HepG2 (cell line): ENCODE data around the gene FOXK2. TPM values are rescaled to one million over a fixed set of nuclear protein-coding genes. Genes with fewer than 3 reads are reported as not detected.
A peak's percentile ranks its signal among the peaks of the same experiment; 100 is the strongest.

Source experiments
- KDM4B ChIP-seq: sonication (generic); formaldehyde crosslinking; IDR thresholded peaks from 2 replicates; pipeline ENCODE4 v1.4.0; 2020; ENCODE audit warnings: missing genetic modification reagents
- KMT2A ChIP-seq: sonication (generic); formaldehyde crosslinking; IDR thresholded peaks from 2 replicates; pipeline ENCODE4 v1.4.0; 2020; ENCODE audit warnings: missing genetic modification reagents
- MBNL3 ChIP-seq: fragments of 250-450 bp; sonication (Bioruptor Pico); conservative IDR thresholded peaks from 2 replicates; pipeline ENCODE4 v1.8.0; 2022; ENCODE audit warnings: mild to moderate bottlenecking, inconsistent platforms
- NFE2L2 ChIP-seq: fragments of 150-350 bp; IDR thresholded peaks from 2 replicates; pipeline ENCODE4 v1.6.1; 2014; ENCODE audit warnings: low read length
- NFKB2 ChIP-seq: sonication (generic); formaldehyde crosslinking; IDR thresholded peaks from 2 replicates; pipeline ENCODE4 v1.4.0; 2020; ENCODE audit warnings: missing genetic modification reagents, borderline replicate concordance
- TOE1 ChIP-seq: sonication (generic); formaldehyde crosslinking; IDR thresholded peaks from 2 replicates; pipeline ENCODE4 v1.4.0; 2020; ENCODE audit warnings: mild to moderate bottlenecking, missing genetic modification reagents
- TP53 ChIP-seq: sonication (generic); formaldehyde crosslinking; conservative IDR thresholded peaks from 2 replicates; pipeline ENCODE4 v1.4.0; 2020; ENCODE audit warnings: missing genetic modification reagents
- ZNF263 ChIP-seq: sonication (generic); formaldehyde crosslinking; IDR thresholded peaks from 2 replicates; pipeline ENCODE4 v1.4.0; 2020; ENCODE audit warnings: missing genetic modification reagents
- ZNF274 ChIP-seq: sonication (generic); formaldehyde crosslinking; IDR thresholded peaks from 2 replicates; pipeline ENCODE4 v1.5.1; 2020; ENCODE audit warnings: mild to moderate bottlenecking, missing genetic modification reagents
- ZNF275 ChIP-seq: sonication (generic); formaldehyde crosslinking; IDR thresholded peaks from 2 replicates; pipeline ENCODE4 v1.8.0; 2022; ENCODE audit warnings: missing genetic modification reagents, mild to moderate bottlenecking, inconsistent platforms, borderline replicate concordance
- ZNF33B ChIP-seq: sonication (generic); formaldehyde crosslinking; IDR thresholded peaks from 2 replicates; pipeline ENCODE4 v1.5.1; 2020; ENCODE audit warnings: mild to moderate bottlenecking, missing genetic modification reagents
- ZNF350 ChIP-seq: sonication (generic); formaldehyde crosslinking; IDR thresholded peaks from 2 replicates; pipeline ENCODE4 v1.4.0; 2020; ENCODE audit warnings: mild to moderate bottlenecking, low read depth, missing genetic modification reagents, borderline replicate concordance
- ZNF460 ChIP-seq: sonication (generic); formaldehyde crosslinking; IDR thresholded peaks from 2 replicates; pipeline ENCODE4 v1.5.1; 2020; ENCODE audit warnings: missing genetic modification reagents, mild to moderate bottlenecking, borderline replicate concordance
- ZNF552 ChIP-seq: sonication (generic); formaldehyde crosslinking; IDR thresholded peaks from 2 replicates; pipeline ENCODE4 v1.9.0; 2022; ENCODE audit warnings: missing genetic modification reagents, mild to moderate bottlenecking, borderline replicate concordance
- ZNF556 ChIP-seq: sonication (generic); formaldehyde crosslinking; IDR thresholded peaks from 2 replicates; pipeline ENCODE4 v1.4.0; 2020; ENCODE audit warnings: mild to moderate bottlenecking, missing genetic modification reagents, borderline replicate concordance
- ZNF619 ChIP-seq: sonication (generic); formaldehyde crosslinking; IDR thresholded peaks from 2 replicates; pipeline ENCODE4 v1.4.0; 2020; ENCODE audit warnings: mild to moderate bottlenecking, missing genetic modification reagents
- ZNF629 ChIP-seq: sonication (generic); formaldehyde crosslinking; conservative IDR thresholded peaks from 2 replicates; pipeline ENCODE4 v1.5.0; 2020; ENCODE audit warnings: missing genetic modification reagents
- ZNF660 ChIP-seq: sonication (generic); formaldehyde crosslinking; IDR thresholded peaks from 2 replicates; pipeline ENCODE4 v1.5.1; 2020; ENCODE audit warnings: mild to moderate bottlenecking, low read depth, missing genetic modification reagents, borderline replicate concordance
- ZNF720 ChIP-seq: sonication (generic); formaldehyde crosslinking; IDR thresholded peaks from 2 replicates; pipeline ENCODE4 v1.4.0; 2020; ENCODE audit warnings: missing genetic modification reagents
- ZNF749 ChIP-seq: sonication (generic); formaldehyde crosslinking; IDR thresholded peaks from 2 replicates; pipeline ENCODE4 v1.8.0; 2022; ENCODE audit warnings: mild to moderate bottlenecking, missing genetic modification reagents, moderate library complexity, borderline replicate concordance
- ZNF777 ChIP-seq: sonication (generic); formaldehyde crosslinking; IDR thresholded peaks from 2 replicates; pipeline ENCODE4 v1.4.0; 2020; ENCODE audit warnings: missing genetic modification reagents
- polyA plus RNA-seq, 8 experiments: library from polyadenylated mRNA; depleted of rRNA in 3 of 8; stranded (reverse) in 7 of 8; unstranded in 1 of 8; fragments of >200 nt; fragmentation: Illumina TruSeq in 4 of 8; extraction: Trizol in 4 of 8; gene quantifications; 2 replicates each; pipeline versions ENCODE4 v1.2.1 to v1.2.3, GENCODE V29; 2011 to 2016; ENCODE audit warnings: low read depth in 4 of 8, missing spikeins in 1 of 8, mixed read lengths in 1 of 8; ENCODE audit not compliant: insufficient read depth in 1 of 8
- total RNA-seq, 5 experiments: library from RNA; depleted of rRNA; stranded (reverse); fragments of >200 nt; fragmentation: Illumina TruSeq; extraction: Trizol; gene quantifications; 2 replicates each; pipeline ENCODE4 v1.2.3, GENCODE V29; 2016; ENCODE audit warnings: low read depth in 1 of 5
- TF ChIP-seq, protein P1 (sequence below): sonication (generic); formaldehyde crosslinking; IDR thresholded peaks from 2 replicates; pipeline ENCODE4 v1.4.0; 2020; ENCODE audit warnings: missing genetic modification reagents
- TF ChIP-seq, protein P2 (sequence below): IDR thresholded peaks from 2 replicates; pipeline ENCODE4 v1.6.1; 2016; ENCODE audit warnings: missing biosample characterization, missing genetic modification reagents, low read depth
- TF ChIP-seq, protein P3 (sequence below): sonication (generic); formaldehyde crosslinking; IDR thresholded peaks from 2 replicates; pipeline ENCODE4 v1.4.0; 2020; ENCODE audit warnings: missing genetic modification reagents, borderline replicate concordance

The FOXK2 gene
- total and polyA plus RNA-seq, 2 of the 13 experiments (the other 11 are each of a cell fraction or from before 2014, with no cell fraction given), result 67.1 to 67.2 TPM

DNA sequence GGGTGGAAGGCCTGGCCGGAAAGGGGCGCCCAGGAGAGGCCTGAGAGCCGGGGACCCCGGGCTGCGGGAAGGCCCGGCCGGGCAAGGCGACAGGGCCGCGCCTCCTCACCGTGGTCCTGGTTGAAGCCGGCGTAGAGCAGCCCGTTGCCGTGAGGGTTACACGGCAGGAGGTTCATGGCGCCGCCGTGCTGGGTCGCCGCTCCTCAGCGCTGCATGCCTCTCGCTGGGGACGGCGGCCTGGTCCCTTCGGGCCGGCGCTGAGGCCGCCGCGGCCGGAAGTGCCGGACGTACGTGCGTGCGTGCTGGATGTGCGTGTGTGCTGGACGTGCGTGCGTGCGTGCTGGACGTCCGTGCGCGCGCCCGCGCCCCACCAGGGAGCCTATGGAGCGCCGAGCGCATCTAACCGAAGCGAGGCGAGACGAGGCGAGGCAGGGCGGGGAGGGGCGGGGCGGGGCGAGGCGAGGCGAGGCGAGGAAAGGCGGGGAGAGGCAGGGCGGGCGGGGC lies 128.7 kb downstream of the FOXK2 start, which contains the start of gene WDR45B (continued):
- no peak; the same call in 1 of the 2 replicates for TF ChIP-seq ZNF556 (CRISPR knock-in tag)
- 0 out of 2 replicates have a peak, but pooled peaks have one; percentile 20 for TF ChIP-seq TOE1
- TF ChIP-seq, protein P1, sequence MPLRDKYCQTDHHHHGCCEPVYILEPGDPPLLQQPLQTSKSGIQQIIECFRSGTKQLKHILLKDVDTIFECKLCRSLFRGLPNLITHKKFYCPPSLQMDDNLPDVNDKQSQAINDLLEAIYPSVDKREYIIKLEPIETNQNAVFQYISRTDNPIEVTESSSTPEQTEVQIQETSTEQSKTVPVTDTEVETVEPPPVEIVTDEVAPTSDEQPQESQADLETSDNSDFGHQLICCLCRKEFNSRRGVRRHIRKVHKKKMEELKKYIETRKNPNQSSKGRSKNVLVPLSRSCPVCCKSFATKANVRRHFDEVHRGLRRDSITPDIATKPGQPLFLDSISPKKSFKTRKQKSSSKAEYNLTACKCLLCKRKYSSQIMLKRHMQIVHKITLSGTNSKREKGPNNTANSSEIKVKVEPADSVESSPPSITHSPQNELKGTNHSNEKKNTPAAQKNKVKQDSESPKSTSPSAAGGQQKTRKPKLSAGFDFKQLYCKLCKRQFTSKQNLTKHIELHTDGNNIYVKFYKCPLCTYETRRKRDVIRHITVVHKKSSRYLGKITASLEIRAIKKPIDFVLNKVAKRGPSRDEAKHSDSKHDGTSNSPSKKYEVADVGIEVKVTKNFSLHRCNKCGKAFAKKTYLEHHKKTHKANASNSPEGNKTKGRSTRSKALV, result no peak
- TF ChIP-seq KMT2A (CRISPR knock-in tag), result peak; percentile 85
- no peak for TF ChIP-seq ZNF660 (CRISPR knock-in tag)
- TF ChIP-seq ZNF749, result peak; percentile 49; the same call in 1 of the 2 replicates
- no peak for TF ChIP-seq NFE2L2
- peak; percentile 57; the same call in 1 of the 2 replicates for TF ChIP-seq ZNF263 (CRISPR knock-in tag)
- peak; percentile 76; the same call in 1 of the 2 replicates for TF ChIP-seq ZNF275
- TF ChIP-seq ZNF720 (CRISPR knock-in tag), result no peak
- TF ChIP-seq, protein P2, sequence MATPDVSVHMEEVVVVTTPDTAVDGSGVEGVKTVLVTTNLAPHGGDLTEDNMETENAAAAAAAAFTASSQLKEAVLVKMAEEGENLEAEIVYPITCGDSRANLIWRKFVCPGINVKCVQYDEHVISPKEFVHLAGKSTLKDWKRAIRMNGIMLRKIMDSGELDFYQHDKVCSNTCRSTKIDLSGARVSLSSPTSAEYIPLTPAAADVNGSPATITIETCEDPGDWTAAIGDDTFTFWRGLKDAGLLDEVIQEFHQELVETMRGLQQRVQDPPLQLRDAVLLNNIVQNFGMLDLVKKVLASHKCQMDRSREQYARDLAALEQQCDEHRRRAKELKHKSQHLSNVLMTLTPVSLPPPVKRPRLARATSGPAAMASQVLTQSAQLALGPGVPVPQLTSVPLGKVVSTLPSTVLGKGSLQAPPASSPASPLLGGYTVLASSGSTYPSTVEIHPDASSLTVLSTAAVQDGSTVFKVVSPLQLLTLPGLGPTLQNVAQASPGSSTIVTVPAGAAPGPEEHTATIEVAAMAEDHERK (CRISPR knock-in tag), result peak; percentile 99
- no peak for TF ChIP-seq ZNF552 (CRISPR knock-in tag)
- peak; percentile 94 for TF ChIP-seq ZNF619 (CRISPR knock-in tag)
- TF ChIP-seq MBNL3 (CRISPR knock-in tag), result no peak
- TF ChIP-seq ZNF777, result peak; percentile 80
- 0 out of 2 replicates have a peak, but pooled peaks have one; percentile 12 for TF ChIP-seq ZNF629
- TF ChIP-seq ZNF460, result no peak
- TF ChIP-seq ZNF33B, result no peak
- peak; percentile 18; the same call in 1 of the 2 replicates for TF ChIP-seq ZNF350
- no peak; the same call in 1 of the 2 replicates for TF ChIP-seq TP53 (CRISPR knock-in tag)
- peak; percentile 76 for TF ChIP-seq KDM4B
- TF ChIP-seq, protein P3, sequence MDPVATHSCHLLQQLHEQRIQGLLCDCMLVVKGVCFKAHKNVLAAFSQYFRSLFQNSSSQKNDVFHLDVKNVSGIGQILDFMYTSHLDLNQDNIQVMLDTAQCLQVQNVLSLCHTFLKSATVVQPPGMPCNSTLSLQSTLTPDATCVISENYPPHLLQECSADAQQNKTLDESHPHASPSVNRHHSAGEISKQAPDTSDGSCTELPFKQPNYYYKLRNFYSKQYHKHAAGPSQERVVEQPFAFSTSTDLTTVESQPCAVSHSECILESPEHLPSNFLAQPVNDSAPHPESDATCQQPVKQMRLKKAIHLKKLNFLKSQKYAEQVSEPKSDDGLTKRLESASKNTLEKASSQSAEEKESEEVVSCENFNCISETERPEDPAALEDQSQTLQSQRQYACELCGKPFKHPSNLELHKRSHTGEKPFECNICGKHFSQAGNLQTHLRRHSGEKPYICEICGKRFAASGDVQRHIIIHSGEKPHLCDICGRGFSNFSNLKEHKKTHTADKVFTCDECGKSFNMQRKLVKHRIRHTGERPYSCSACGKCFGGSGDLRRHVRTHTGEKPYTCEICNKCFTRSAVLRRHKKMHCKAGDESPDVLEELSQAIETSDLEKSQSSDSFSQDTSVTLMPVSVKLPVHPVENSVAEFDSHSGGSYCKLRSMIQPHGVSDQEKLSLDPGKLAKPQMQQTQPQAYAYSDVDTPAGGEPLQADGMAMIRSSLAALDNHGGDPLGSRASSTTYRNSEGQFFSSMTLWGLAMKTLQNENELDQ (CRISPR knock-in tag), result no peak
- TF ChIP-seq ZNF274 (CRISPR knock-in tag), result peak; percentile 90
- TF ChIP-seq NFKB2 (CRISPR knock-in tag), result peak; percentile 52; the same call in 1 of the 2 replicates
